ENCODE results near the gene CFAP61.

DNA sequence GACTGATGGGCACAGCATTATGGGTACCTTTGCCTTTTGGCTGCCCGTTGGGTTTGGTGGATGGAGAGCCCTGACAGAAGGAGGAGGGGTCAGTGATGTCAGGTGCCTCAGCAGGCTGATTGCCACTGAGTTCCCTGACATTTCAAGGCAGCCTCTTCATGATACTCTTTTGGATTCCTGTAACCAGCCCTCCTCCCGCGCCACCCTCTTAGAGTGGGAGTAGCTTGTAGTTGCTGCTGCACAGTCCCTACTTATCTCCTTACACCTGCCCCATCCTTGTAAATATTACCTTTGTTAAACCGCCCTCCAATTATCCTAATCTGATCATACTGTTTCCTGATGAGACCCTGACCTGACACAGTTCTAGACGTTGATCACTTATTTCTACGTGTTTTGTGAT is 140.0 kb downstream of the CFAP61 start:
- no peak for TF ChIP-seq EP300 (IDR thresholded peaks at IDR 0.05)
- TF ChIP-seq, protein P1, sequence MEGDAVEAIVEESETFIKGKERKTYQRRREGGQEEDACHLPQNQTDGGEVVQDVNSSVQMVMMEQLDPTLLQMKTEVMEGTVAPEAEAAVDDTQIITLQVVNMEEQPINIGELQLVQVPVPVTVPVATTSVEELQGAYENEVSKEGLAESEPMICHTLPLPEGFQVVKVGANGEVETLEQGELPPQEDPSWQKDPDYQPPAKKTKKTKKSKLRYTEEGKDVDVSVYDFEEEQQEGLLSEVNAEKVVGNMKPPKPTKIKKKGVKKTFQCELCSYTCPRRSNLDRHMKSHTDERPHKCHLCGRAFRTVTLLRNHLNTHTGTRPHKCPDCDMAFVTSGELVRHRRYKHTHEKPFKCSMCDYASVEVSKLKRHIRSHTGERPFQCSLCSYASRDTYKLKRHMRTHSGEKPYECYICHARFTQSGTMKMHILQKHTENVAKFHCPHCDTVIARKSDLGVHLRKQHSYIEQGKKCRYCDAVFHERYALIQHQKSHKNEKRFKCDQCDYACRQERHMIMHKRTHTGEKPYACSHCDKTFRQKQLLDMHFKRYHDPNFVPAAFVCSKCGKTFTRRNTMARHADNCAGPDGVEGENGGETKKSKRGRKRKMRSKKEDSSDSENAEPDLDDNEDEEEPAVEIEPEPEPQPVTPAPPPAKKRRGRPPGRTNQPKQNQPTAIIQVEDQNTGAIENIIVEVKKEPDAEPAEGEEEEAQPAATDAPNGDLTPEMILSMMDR (IDR thresholded peaks at IDR 0.05) = no peak
- TF ChIP-seq POLR2A (IDR thresholded peaks at IDR 0.05) = no peak
- TF ChIP-seq POLR2AphosphoS5 (IDR thresholded peaks at IDR 0.05) = no peak
